Pancreas (tissue), 10 donors: Measurements from ENCODE around the gene ADCY5. TPM values are rescaled to one million over a fixed set of nuclear protein-coding genes. Genes with fewer than 3 reads are reported as not detected.
A peak's percentile ranks its signal among the peaks of the same experiment; 100 is the strongest.

Source experiments
- ATAC-seq, 4 donors: fragments of 200-7000 bp; cut with Tn5 transposase; one replicate each; pipeline versions ENCODE4 v1.8.0 to v1.9.1; 2020; ENCODE audit warnings: mild to moderate bottlenecking in 4 of 4, moderate library complexity in 4 of 4
- DNase-seq, 6 donors: peaks; one replicate each; pipeline ENCODE4 v3.0.0-alpha.2; 2020
- FAIRE-seq: peaks from 2 replicates; lab custom pipeline; 2012; peaks lifted over from hg19 to GRCh38; lab: Jason Lieb, UNC
- H3K27ac ChIP-seq, 4 donors: fragments of 200-600 bp; sonication (generic); 1 replicate in 3 of 4; 2 replicates in 1 of 4; pipeline versions ENCODE4 v1.5.0 to v1.8.0; 2020
- H3K27me3 ChIP-seq, 4 donors: fragments of 200-600 bp; one replicate each; pipeline ENCODE4 v1.8.0; 2021
- H3K36me3 ChIP-seq, 3 donors: fragments of 200-600 bp; sonication (generic) in 1 of 3; one replicate each; pipeline versions ENCODE4 v1.5.0 to v1.8.0; 2020 to 2021
- H3K4me1 ChIP-seq, 3 donors: fragments of 200-600 bp; one replicate each; pipeline ENCODE4 v1.8.0; 2021
- H3K4me3 ChIP-seq, 4 donors: fragments of 200-600 bp; sonication (generic) in 2 of 4; one replicate each; pipeline versions ENCODE4 v1.5.0 to v1.8.0; 2020 to 2021
- H3K9me3 ChIP-seq, 4 donors: fragments of 200-600 bp; one replicate each; pipeline ENCODE4 v1.8.0; 2021
- WGBS, 2 donors: extraction: QIAGEN DNeasy Blood & Tissue Kit; methylation state at CpG; one replicate each; pipeline ENCODE4 v1.1.7; 2013; 5-methylcytosine and 5-hydroxymethylcytosine counted together
- intact Hi-C, 3 donors: fragments of 100-400 bp; cut with DNase I; formaldehyde crosslinking; loops; one replicate each; pipeline versions ENCODE4 v1.11.1 to v1.14.2; 2022
- polyA plus RNA-seq, 2 donors: library from polyadenylated mRNA; stranded (reverse); fragments of 200-250 nt; gene quantifications; one replicate each; pipeline ENCODE4 v1.2.3, GENCODE V29; 2013
- total RNA-seq, 6 donors: library from RNA; stranded (reverse); fragmentation: NEBNext Ultra II Directional in 4 of 6; extraction: Animal tissue kit (Norgen Biotek cat#: 25700) in 4 of 6; gene quantifications; one replicate each; pipeline versions ENCODE4 v1.2.1 to v1.2.4, GENCODE V29; 2021 to 2023
- TF ChIP-seq, protein P1 (sequence below), 4 donors: fragments of 200-600 bp; sonication (generic) in 3 of 4; IDR thresholded peaks; one replicate each; pipeline versions ENCODE4 v1.5.0 to v1.8.0; 2021; ENCODE audit warnings: antibody characterized with exemption in 4 of 4
- donor health status: healthy with polysubstance abuse.
- donor health status: DM: no; HTN: no; CAD: no; lungs with moderate emphysema.
- donor health status: DM: no; HTN: no; CAD: no.
- donor health status: control.
- donor health status: control.
- donor health status: Bipolar disorder and iron deficiency.
- donor health status: DM: yes; HTN: yes; CAD: no.
- donor health status: DM: no; HTN: no; CAD: no.
- donor health status: DM: no; HTN: no; CAD: no.
- donor health status: DM: yes; HTN: yes; CAD: no.

The ADCY5 gene
- total and polyA plus RNA-seq, 8 donors, result 6.0 to 13.4 (median 9.6) TPM

DNA sequence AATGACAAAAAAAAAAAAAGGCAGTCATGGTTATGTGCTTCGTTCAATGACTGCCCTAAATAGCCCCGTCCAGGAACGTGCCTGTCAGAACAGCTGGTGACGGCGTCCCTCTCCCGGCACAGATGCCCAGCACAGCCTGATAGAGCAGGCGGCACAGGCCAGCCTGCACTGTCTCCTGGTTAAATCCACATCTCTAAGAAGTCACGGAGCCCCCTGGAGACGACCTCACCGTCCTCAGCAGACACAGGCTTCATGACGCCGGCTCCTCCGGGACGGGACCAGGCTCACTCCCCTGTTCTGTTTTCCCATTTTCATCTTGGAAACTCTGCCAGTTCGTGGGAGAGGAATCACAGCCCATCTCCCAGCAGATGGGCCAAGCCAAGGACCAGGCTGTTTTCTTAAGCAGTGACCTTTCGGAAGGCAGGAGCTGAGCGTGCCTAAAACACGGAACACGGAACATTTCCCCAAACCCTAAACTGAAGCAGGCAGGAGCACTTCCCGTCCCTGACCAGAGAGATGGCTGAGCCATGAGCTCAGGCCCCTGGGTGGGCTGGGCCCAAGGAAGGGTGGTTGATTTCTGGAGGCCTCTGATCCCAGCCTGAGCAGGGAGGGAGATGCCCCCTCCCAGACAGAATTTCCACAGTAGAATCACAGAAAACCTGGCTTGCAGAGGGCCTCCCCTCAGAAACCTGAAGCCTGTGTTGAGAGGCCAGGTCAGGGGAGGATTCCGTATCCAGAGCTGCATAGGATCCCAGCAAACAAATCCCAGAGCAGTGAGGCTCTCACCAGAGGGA, 35.9 kb downstream of the ADCY5 start:
- intact Hi-C loops, result no loop called here
- H3K27ac ChIP-seq, result peak overlapping the region in 3 of 4 donors; percentile 22 to 74 (median 72)
- WGBS, 2 donors, result 69 to 70% methylated on average over 21 of the region's 21 CpGs
- FAIRE-seq, result no peak
- peaks cover 5 to 15% (median 13%) of the 10 kb centered on the region in 3 donors for H3K4me1 ChIP-seq
- TF ChIP-seq, protein P1, sequence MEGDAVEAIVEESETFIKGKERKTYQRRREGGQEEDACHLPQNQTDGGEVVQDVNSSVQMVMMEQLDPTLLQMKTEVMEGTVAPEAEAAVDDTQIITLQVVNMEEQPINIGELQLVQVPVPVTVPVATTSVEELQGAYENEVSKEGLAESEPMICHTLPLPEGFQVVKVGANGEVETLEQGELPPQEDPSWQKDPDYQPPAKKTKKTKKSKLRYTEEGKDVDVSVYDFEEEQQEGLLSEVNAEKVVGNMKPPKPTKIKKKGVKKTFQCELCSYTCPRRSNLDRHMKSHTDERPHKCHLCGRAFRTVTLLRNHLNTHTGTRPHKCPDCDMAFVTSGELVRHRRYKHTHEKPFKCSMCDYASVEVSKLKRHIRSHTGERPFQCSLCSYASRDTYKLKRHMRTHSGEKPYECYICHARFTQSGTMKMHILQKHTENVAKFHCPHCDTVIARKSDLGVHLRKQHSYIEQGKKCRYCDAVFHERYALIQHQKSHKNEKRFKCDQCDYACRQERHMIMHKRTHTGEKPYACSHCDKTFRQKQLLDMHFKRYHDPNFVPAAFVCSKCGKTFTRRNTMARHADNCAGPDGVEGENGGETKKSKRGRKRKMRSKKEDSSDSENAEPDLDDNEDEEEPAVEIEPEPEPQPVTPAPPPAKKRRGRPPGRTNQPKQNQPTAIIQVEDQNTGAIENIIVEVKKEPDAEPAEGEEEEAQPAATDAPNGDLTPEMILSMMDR (IDR thresholded peaks at IDR 0.05), result no peak
- no peak overlapping the region for H3K4me3 ChIP-seq
- DNase-seq, result peak in 1 of 6 donors; percentile 49
- peak in 1 of 4 donors; percentile 19 for ATAC-seq
- no peaks in the 10 kb centered on the region for H3K9me3 ChIP-seq
- H3K36me3 ChIP-seq, result no peaks in the 10 kb centered on the region
- no peaks in the 10 kb centered on the region for H3K27me3 ChIP-seq

DNA sequence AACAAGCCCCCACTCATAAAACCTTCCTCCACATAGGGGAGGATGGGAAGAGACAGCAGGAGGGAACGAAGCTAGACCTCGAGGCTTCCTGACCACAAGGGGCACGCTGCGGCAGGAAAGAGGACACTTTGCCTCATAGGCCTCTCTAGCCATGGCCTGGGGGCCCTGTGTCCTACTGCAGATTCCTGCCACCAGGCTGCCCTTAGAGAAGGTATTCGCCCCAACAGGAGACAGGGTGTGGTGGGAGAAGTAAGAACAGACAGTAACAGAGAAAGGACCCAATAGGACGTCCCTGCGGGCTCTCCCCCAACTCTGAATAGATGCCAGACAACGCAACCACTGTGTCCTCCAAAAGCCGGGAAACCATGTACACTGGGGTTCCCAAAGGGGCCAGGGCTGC, 36.8 kb downstream of the ADCY5 start:
- Histone ChIP-seq H3K4me1 (peaks cover 5 to 15% (median 13%) of the 10 kb centered on the region in 3 donors), H3K27me3 (no peaks in the 10 kb centered on the region), H3K36me3 (no peaks in the 10 kb centered on the region), H3K27ac (peak overlapping the region; percentile 22 to 74 (median 48)), H3K9me3 (no peaks in the 10 kb centered on the region), H3K4me3 (no peak overlapping the region)
- ATAC-seq (no peak), FAIRE-seq (no peak), DNase-seq (no peak)
- WGBS, 2 donors, result 80 to 85% methylated on average over 9 of the region's 9 CpGs
- intact Hi-C loops, result no loop called here
- TF ChIP-seq, protein P1 (IDR thresholded peaks at IDR 0.05), result no peak

DNA sequence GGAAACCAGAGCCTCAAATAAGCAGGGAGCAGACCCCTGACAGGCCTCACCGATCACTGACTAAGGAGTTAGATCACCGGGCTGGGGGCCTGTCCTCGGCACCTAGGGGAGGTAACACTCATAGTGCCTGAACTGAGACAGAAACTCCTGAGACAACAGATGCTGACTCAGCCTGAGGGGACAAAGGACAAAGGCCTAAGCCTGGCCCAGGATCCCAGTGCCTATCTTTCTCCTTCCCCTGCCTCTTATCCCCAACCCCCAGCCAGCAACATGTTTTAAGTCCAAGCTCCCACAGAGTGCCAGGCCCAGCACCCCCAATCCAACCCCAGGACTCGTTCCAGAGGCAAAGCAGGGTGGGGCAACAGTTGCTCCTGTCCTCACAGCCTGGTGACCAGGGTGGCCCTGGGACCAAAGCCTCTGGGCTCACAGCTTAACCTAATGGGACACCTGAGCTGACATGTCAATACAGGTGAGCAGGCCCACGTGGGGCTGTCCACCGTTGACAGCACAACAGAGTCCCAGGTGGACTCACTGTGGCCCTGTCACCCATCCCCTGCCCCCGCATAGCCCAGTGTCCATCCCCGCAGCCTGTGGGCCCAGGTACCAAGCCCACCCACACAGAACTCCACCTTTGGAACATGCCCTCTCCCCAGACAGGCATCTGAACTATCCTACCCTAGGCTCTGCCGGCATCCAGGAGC, 37.4 kb downstream of the ADCY5 start:
- 64 to 70% methylated on average over 9 of the region's 9 CpGs for WGBS, 2 donors
- no peak for ATAC-seq
- Histone ChIP-seq H3K27ac (peak overlapping the region; percentile 22 to 74 (median 48)), H3K27me3 (no peaks in the 10 kb centered on the region), H3K36me3 (no peaks in the 10 kb centered on the region), H3K4me3 (no peak overlapping the region), H3K4me1 (peaks cover 5 to 15% (median 13%) of the 10 kb centered on the region in 3 donors), H3K9me3 (no peaks in the 10 kb centered on the region)
- TF ChIP-seq, protein P1 (IDR thresholded peaks at IDR 0.05), result no peak
- peak in 1 of 6 donors; percentile 50 for DNase-seq
- FAIRE-seq, result no peak
- intact Hi-C loops, result no loop called here

DNA sequence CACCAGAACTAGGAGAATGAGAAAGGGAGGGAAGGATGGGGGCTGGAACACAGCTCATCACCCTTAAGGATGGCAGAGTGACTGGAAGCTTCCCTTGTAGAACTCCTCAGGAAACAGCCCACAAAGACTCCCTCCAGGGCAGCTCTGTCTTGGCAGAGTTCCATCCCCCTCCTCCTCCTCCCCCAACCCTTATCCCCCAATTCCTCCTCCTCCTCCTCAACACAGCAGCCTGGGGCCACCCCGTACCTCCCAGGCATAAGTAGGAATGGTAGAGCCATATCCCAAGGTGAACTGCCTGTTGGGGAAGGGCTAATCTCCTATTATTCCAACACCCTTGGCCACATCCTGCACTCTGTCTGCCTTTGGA, 38.8 kb downstream of the ADCY5 start:
- Histone ChIP-seq H3K4me1 (peaks cover 5 to 15% (median 13%) of the 10 kb centered on the region in 3 donors), H3K36me3 (no peaks in the 10 kb centered on the region), H3K27ac (peak overlapping the region; percentile 22 to 74 (median 48)), H3K4me3 (no peak overlapping the region), H3K27me3 (no peaks in the 10 kb centered on the region), H3K9me3 (no peaks in the 10 kb centered on the region)
- ATAC-seq, result peak in 1 of 4 donors; percentile 6
- 64 to 78% methylated on average over 1 of the region's 1 CpG for WGBS, 2 donors
- no peak for FAIRE-seq
- intact Hi-C loops, result no loop called here
- peak in 1 of 6 donors; percentile 32 for DNase-seq
- TF ChIP-seq, protein P1 (IDR thresholded peaks at IDR 0.05), result no peak
